ENCODE data around the gene PDZD2. TPM values are rescaled to one million over a fixed set of nuclear protein-coding genes. Genes with fewer than 3 reads are reported as not detected.

The PDZD2 gene
- total RNA-seq, 2 donors from 2014 or later = 4.5 to 15.7 TPM

DNA sequence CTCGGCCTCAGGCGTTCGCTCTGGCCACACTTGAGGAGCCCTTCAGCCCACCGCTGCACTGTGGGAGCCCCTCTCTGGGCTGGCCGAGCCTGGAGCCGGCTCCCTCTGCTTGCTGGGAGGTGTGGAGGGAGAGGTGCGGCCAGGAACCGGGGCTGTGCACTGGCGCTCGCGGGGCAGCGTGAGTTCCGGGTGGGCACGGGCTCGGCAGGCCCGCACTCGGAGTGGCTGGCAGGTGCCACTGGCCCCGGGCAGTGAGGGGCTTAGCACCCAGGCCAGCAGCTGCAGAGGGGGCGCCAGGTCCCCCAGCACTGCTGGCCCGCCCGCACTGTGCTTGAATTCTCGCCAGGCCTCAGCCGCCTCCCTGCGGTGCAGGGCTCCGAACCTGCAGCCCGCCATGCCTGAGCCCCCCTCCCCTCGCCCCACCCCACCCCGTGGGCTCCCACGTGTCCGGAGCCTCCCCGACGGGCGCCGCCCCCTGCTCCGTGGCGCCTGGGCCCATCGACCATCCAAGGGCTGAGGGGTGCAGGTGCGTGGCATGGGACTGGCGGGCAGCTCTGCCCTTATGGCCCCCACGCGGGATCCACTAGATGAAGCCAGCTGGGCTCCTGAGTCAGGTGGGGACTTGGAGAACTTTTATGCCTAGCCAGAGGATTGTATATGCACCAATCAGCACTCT, 138.2 kb downstream of the PDZD2 start:
- H3K4me1 ChIP-seq (ENCODE audit: control insufficient read depth in 1 of 2, low read depth in 2 of 2) = peaks cover 0 to 21% of the 10 kb centered on the region in 2 donors
- no peak overlapping the region for H3K27ac ChIP-seq
- no peak for TF ChIP-seq CTCF (IDR thresholded peaks at IDR 0.05)
- H3K9me3 ChIP-seq = no peaks in the 10 kb centered on the region
- no peak overlapping the region for H3K4me3 ChIP-seq
- H3K36me3 ChIP-seq = no peaks in the 10 kb centered on the region
- DNase-seq (ENCODE audit: low spot score) (no peak), ATAC-seq (ENCODE audit: insufficient number of reproducible peaks, low FRiP score, low read depth) (no peak)
- no peaks in the 10 kb centered on the region for H3K27me3 ChIP-seq (replicated peaks; ENCODE audit: insufficient read depth)

DNA sequence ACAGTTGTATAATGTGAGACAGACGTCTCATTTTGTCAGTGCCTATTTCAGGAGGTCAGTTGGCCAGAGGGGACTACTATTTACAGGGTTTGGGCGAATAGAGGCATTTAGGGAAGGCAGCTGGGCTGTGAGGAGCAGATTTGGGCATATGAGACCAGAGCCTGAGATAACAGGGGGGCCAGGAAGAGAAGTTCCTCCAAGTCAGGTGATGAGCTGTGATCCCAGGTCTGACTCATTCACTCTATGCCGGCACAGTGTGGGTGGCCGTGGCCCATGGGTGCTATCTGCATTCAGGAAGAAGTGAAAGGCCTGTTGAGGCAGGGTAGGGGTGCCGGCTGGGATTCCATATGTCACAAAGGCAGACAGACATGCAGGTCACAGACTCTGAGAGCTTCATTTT, 142.8 kb downstream of the PDZD2 start:
- ATAC-seq (ENCODE audit: insufficient number of reproducible peaks, low FRiP score, low read depth) = no peak
- Histone ChIP-seq H3K4me3 (no peak overlapping the region), H3K36me3 (no peaks in the 10 kb centered on the region), H3K27ac (no peak overlapping the region), H3K9me3 (no peaks in the 10 kb centered on the region), H3K4me1 (ENCODE audit: control insufficient read depth in 1 of 2, low read depth in 2 of 2) (peaks cover 0 to 12% of the 10 kb centered on the region in 2 donors), H3K27me3 (replicated peaks; ENCODE audit: insufficient read depth) (no peaks in the 10 kb centered on the region)
- no peak for DNase-seq (ENCODE audit: low spot score)
- no peak for TF ChIP-seq CTCF (IDR thresholded peaks at IDR 0.05)

DNA sequence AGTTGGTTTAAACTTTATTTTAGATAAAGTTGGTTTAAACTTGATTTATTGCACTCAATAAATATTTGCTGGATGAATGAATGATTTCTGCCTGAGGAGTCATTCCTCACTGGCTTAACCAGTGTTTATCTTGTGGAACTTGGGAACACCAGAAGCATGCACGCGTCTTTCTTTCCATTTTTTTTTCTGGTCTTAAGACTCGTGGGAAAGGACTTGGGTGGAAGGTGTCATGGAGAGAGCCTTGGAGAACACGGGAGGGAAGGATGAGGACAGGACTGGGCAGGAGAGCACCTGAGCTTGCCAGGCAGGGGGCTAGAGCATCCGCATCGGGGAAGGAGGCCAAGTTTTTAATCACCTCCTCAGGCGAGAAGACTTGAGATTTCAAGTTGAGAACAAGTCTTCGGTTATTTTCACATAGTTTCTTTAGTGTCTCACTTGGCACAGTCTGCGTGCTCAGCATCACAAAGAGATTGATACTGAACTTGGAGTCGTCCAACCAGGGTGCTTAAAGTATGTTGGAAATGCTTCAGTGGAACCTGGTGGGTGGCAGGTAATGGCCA, 144.2 kb downstream of the PDZD2 start:
- Histone ChIP-seq H3K36me3 (no peaks in the 10 kb centered on the region), H3K27me3 (replicated peaks; ENCODE audit: insufficient read depth) (no peaks in the 10 kb centered on the region), H3K9me3 (no peaks in the 10 kb centered on the region), H3K4me3 (no peak overlapping the region), H3K4me1 (ENCODE audit: control insufficient read depth in 1 of 2, low read depth in 2 of 2) (peaks cover 0 to 12% of the 10 kb centered on the region in 2 donors), H3K27ac (no peak overlapping the region)
- no peak for ATAC-seq (ENCODE audit: insufficient number of reproducible peaks, low FRiP score, low read depth)
- TF ChIP-seq CTCF (IDR thresholded peaks at IDR 0.05) = no peak
- no peak for DNase-seq (ENCODE audit: low spot score)

GRCh38 chr5:31783731-31784130, 144.8 kb downstream of the PDZD2 start:
- ATAC-seq (ENCODE audit: insufficient number of reproducible peaks, low FRiP score, low read depth) = no peak
- H3K27ac ChIP-seq = no peak overlapping the region
- no peak overlapping the region for H3K4me3 ChIP-seq

More at GRCh38 chr5:31783731-31784130, 144.8 kb downstream of the PDZD2 start:
- H3K9me3 ChIP-seq = no peaks in the 10 kb centered on the region
- H3K36me3 ChIP-seq = no peaks in the 10 kb centered on the region
- peaks cover 0 to 12% of the 10 kb centered on the region in 2 donors for H3K4me1 ChIP-seq (ENCODE audit: control insufficient read depth in 1 of 2, low read depth in 2 of 2)
- no peak for TF ChIP-seq CTCF (IDR thresholded peaks at IDR 0.05)
- no peaks in the 10 kb centered on the region for H3K27me3 ChIP-seq (replicated peaks; ENCODE audit: insufficient read depth)
- no peak for DNase-seq (ENCODE audit: low spot score)
